OCI-LY3 (cell line): ENCODE measurements around the gene SYNRG.

Experiments used
- EZH2phosphoT487 ChIP-seq: fragments of 200-600 bp; shearing (Covaris generic); IDR thresholded peaks from 2 replicates; pipeline ENCODE4 v1.6.1; 2018; ENCODE audit warnings: antibody characterized with exemption, mixed run types, low read depth
- TF ChIP-seq, protein P1 (sequence below): fragments of 200-600, 300-600 bp; sonication (generic); IDR thresholded peaks from 2 replicates; pipeline ENCODE4 v1.5.1; 2014; ENCODE audit warnings: antibody characterized with exemption, low read length, low read depth

DNA sequence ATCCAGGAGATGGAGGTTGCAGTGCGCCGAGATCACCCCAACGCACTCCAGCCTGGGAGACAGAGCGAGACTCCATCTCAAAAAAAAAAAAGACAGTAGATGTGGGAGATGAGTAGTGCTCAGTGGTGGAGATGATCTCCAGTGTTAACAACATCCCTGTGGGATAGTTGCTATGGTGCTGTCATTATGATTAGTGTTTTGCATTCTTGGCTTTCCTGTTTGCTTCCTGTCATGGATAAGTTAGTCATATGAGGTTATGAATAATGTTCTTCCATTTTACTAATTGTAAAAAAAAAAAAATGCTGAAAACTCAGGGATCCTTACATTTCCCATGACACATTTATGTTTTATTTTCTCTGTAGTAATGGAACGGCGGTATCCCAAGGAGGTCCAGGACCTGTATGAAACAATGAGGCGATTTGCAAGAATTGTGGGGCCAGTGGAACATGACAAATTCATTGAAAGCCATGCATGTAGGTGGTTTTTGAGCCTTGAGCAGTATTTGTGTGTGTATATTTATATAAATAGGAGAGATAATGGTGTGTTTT lies 144.1 kb downstream of the SYNRG start:
- TF ChIP-seq, protein P1, sequence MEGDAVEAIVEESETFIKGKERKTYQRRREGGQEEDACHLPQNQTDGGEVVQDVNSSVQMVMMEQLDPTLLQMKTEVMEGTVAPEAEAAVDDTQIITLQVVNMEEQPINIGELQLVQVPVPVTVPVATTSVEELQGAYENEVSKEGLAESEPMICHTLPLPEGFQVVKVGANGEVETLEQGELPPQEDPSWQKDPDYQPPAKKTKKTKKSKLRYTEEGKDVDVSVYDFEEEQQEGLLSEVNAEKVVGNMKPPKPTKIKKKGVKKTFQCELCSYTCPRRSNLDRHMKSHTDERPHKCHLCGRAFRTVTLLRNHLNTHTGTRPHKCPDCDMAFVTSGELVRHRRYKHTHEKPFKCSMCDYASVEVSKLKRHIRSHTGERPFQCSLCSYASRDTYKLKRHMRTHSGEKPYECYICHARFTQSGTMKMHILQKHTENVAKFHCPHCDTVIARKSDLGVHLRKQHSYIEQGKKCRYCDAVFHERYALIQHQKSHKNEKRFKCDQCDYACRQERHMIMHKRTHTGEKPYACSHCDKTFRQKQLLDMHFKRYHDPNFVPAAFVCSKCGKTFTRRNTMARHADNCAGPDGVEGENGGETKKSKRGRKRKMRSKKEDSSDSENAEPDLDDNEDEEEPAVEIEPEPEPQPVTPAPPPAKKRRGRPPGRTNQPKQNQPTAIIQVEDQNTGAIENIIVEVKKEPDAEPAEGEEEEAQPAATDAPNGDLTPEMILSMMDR, result no peak
- TF ChIP-seq EZH2phosphoT487, result no peak
